Pancreas (tissue), 10 donors: ENCODE results near the gene S100P. TPM values are rescaled to one million over a fixed set of nuclear protein-coding genes. Genes with fewer than 3 reads are reported as not detected.

ENCODE experiments used
- ATAC-seq, 4 donors: fragments of 200-7000 bp; cut with Tn5 transposase; one replicate each; pipeline versions ENCODE4 v1.8.0 to v1.9.1; 2020; ENCODE audit warnings: mild to moderate bottlenecking in 4 of 4, moderate library complexity in 4 of 4
- DNase-seq, 6 donors: peaks; one replicate each; pipeline ENCODE4 v3.0.0-alpha.2; 2020
- FAIRE-seq: peaks from 2 replicates; lab custom pipeline; 2012; peaks lifted over from hg19 to GRCh38; lab: Jason Lieb, UNC
- H3K27ac ChIP-seq, 4 donors: fragments of 200-600 bp; sonication (generic); 1 replicate in 3 of 4; 2 replicates in 1 of 4; pipeline versions ENCODE4 v1.5.0 to v1.8.0; 2020
- H3K27me3 ChIP-seq, 4 donors: fragments of 200-600 bp; one replicate each; pipeline ENCODE4 v1.8.0; 2021
- H3K36me3 ChIP-seq, 3 donors: fragments of 200-600 bp; sonication (generic) in 1 of 3; one replicate each; pipeline versions ENCODE4 v1.5.0 to v1.8.0; 2020 to 2021
- H3K4me1 ChIP-seq, 3 donors: fragments of 200-600 bp; one replicate each; pipeline ENCODE4 v1.8.0; 2021
- H3K4me3 ChIP-seq, 4 donors: fragments of 200-600 bp; sonication (generic) in 2 of 4; one replicate each; pipeline versions ENCODE4 v1.5.0 to v1.8.0; 2020 to 2021
- H3K9me3 ChIP-seq, 4 donors: fragments of 200-600 bp; one replicate each; pipeline ENCODE4 v1.8.0; 2021
- CTCF ChIP-seq, 4 donors: fragments of 200-600 bp; sonication (generic) in 3 of 4; IDR thresholded peaks; one replicate each; pipeline versions ENCODE4 v1.5.0 to v1.8.0; 2021; ENCODE audit warnings: antibody characterized with exemption in 4 of 4
- WGBS, 2 donors: extraction: QIAGEN DNeasy Blood & Tissue Kit; methylation state at CpG; one replicate each; pipeline ENCODE4 v1.1.7; 2013; 5-methylcytosine and 5-hydroxymethylcytosine counted together
- intact Hi-C, 3 donors: fragments of 100-400 bp; cut with DNase I; formaldehyde crosslinking; loops; one replicate each; pipeline versions ENCODE4 v1.11.1 to v1.14.2; 2022
- polyA plus RNA-seq, 2 donors: library from polyadenylated mRNA; stranded (reverse); fragments of 200-250 nt; gene quantifications; one replicate each; pipeline ENCODE4 v1.2.3, GENCODE V29; 2013
- total RNA-seq, 6 donors: library from RNA; stranded (reverse); fragmentation: NEBNext Ultra II Directional in 4 of 6; extraction: Animal tissue kit (Norgen Biotek cat#: 25700) in 4 of 6; gene quantifications; one replicate each; pipeline versions ENCODE4 v1.2.1 to v1.2.4, GENCODE V29; 2021 to 2023
- donor health status: healthy with polysubstance abuse.
- donor health status: DM: no; HTN: no; CAD: no; lungs with moderate emphysema.
- donor health status: DM: no; HTN: no; CAD: no.
- donor health status: control.
- donor health status: control.
- donor health status: Bipolar disorder and iron deficiency.
- donor health status: DM: yes; HTN: yes; CAD: no.
- donor health status: DM: no; HTN: no; CAD: no.
- donor health status: DM: no; HTN: no; CAD: no.
- donor health status: DM: yes; HTN: yes; CAD: no.

The S100P gene
- total and polyA plus RNA-seq, 8 donors: 0.42 to 15.7 (median 1.5) TPM; not detected in 4

DNA sequence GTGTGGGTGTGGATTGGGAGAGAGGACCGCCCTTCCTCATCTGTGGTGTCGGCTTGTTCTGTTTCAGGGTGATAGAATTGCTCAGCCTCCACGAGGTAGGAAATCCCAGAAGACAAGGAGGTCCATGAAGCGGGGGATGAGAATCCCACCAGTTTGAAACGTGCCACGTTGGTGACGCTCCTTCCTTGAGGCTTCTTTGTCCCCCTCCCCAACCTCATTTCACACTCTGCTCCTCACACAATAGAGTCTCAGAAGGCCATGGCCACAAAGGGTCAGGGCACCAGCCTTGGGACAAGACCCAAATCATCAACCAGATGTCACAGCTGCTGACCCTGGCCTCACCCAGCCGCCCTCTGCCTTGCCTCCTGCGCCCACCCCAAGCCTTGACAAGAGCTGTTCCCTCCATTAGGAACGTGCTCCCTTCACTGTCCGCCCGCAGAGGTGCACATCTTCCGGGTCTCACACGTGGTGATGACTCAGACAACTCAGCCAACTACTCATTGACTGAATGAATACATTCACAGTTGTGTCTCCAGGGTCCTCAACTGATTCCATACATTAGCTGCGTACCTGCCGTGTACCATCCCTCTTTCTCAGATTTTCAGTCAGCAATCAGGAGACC, 40.6 kb downstream of the S100P start:
- intact Hi-C loops: no loop called here
- DNase-seq (peak in 1 of 6 donors; percentile 47), FAIRE-seq (no peak), ATAC-seq (no peak)
- Histone ChIP-seq H3K4me1 (no peaks in the 10 kb centered on the region), H3K27ac (no peak overlapping the region), H3K4me3 (no peak overlapping the region), H3K36me3 (no peaks in the 10 kb centered on the region), H3K27me3 (no peaks in the 10 kb centered on the region), H3K9me3 (no peaks in the 10 kb centered on the region)
- no peak for TF ChIP-seq CTCF (IDR thresholded peaks at IDR 0.05)
- 73 to 81% methylated on average over 16 of the region's 16 CpGs for WGBS, 2 donors

- no peak for FAIRE-seq
- Histone ChIP-seq H3K36me3 (no peaks in the 10 kb centered on the region), H3K4me3 (no peak overlapping the region), H3K27ac (no peak overlapping the region), H3K4me1 (no peaks in the 10 kb centered on the region), H3K9me3 (no peaks in the 10 kb centered on the region), H3K27me3 (no peaks in the 10 kb centered on the region)
- TF ChIP-seq CTCF (IDR thresholded peaks at IDR 0.05): no peak
- DNase-seq: no peak
- 81 to 93% methylated on average over 4 of the region's 4 CpGs for WGBS, 2 donors
- intact Hi-C loops: no loop called here
- ATAC-seq: no peak
These were observed 46.2 kb downstream of the S100P start for GRCh38 chr4:6739920-6740319.

DNA sequence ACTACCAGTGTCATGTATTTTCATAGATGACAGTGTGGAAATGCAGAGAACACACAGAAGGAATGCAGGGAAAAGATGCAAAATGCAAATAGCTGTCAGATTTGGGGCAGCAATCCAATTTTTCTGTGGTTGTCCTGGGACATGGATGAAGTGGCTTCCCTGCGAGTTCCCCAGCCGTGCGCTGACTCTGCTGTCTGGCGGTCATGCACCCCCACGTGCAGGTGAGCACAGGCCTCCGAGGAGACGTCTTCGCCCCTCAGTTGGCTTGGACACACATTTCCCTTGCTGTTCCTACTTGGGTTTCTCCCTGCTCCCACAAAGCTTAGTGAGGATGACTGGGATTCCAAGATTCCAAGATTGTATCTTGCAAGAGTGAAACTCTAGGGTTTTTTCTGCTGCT, 46.7 kb downstream of the S100P start:
- no peaks in the 10 kb centered on the region for H3K4me1 ChIP-seq
- intact Hi-C loops: no loop called here
- WGBS, 2 donors: 85% methylated on average over 8 of the region's 8 CpGs
- no peak for FAIRE-seq
- ATAC-seq: no peak
- H3K4me3 ChIP-seq: no peak overlapping the region
- peak in 1 of 6 donors; percentile 3 for DNase-seq
- H3K27me3 ChIP-seq: no peaks in the 10 kb centered on the region
- H3K27ac ChIP-seq: no peak overlapping the region
- H3K36me3 ChIP-seq: no peaks in the 10 kb centered on the region
- H3K9me3 ChIP-seq: no peaks in the 10 kb centered on the region
- TF ChIP-seq CTCF (IDR thresholded peaks at IDR 0.05): no peak

GRCh38 chr4:6742507-6742906, 48.8 kb downstream of the S100P start:
- H3K27me3 ChIP-seq: no peaks in the 10 kb centered on the region
- TF ChIP-seq CTCF (IDR thresholded peaks at IDR 0.05): no peak
- no peak overlapping the region for H3K27ac ChIP-seq
- FAIRE-seq (no peak), DNase-seq (no peak), ATAC-seq (no peak)
- H3K36me3 ChIP-seq: no peaks in the 10 kb centered on the region
- 72 to 77% methylated on average over 2 of the region's 2 CpGs for WGBS, 2 donors
- intact Hi-C loops: no loop called here
- H3K4me3 ChIP-seq: no peak overlapping the region
- H3K4me1 ChIP-seq: peaks cover under 1 to 5% (median 2%) of the 10 kb centered on the region in 3 donors
- H3K9me3 ChIP-seq: no peaks in the 10 kb centered on the region

GRCh38 chr4:6742989-6743388, 49.3 kb downstream of the S100P start:
- ATAC-seq (no peak), DNase-seq (peak in 1 of 6 donors; percentile 47), FAIRE-seq (no peak)
- WGBS, 2 donors: 79 to 82% methylated on average over 11 of the region's 11 CpGs
- intact Hi-C loops: no loop called here
- H3K9me3 ChIP-seq: no peaks in the 10 kb centered on the region
- H3K27me3 ChIP-seq: no peaks in the 10 kb centered on the region
- no peak overlapping the region for H3K27ac ChIP-seq
- H3K4me3 ChIP-seq: no peak overlapping the region
- no peaks in the 10 kb centered on the region for H3K36me3 ChIP-seq
- peaks cover 5 to 8% (median 6%) of the 10 kb centered on the region in 3 donors for H3K4me1 ChIP-seq
- no peak for TF ChIP-seq CTCF (IDR thresholded peaks at IDR 0.05)
